Muscle layer of duodenum (tissue), 2 donors: ENCODE data around the gene SLC35G1.

ENCODE experiments used
- H3K27ac ChIP-seq: one replicate; pipeline ENCODE4 v1.7.0; 2013; ENCODE audit warnings: mild to moderate bottlenecking, low read length
- H3K27me3 ChIP-seq: one replicate; pipeline ENCODE4 v1.7.0; 2013; ENCODE audit warnings: low read depth, mild to moderate bottlenecking, control low read depth, low read length
- H3K36me3 ChIP-seq, 2 donors: one replicate each; pipeline ENCODE4 v1.7.0; 2013; ENCODE audit warnings: low read length in 2 of 2, control low read depth in 1 of 2, mild to moderate bottlenecking in 1 of 2; ENCODE audit not compliant: insufficient read depth in 2 of 2, control insufficient read depth in 1 of 2
- H3K4me1 ChIP-seq, 2 donors: one replicate each; pipeline ENCODE4 v1.7.0; 2013; ENCODE audit warnings: low read length in 2 of 2, mild to moderate bottlenecking in 2 of 2, control low read depth in 1 of 2, moderate library complexity in 1 of 2; ENCODE audit not compliant: insufficient read depth in 2 of 2, control insufficient read depth in 1 of 2
- H3K4me3 ChIP-seq, 2 donors: one replicate each; pipeline ENCODE4 v1.7.0; 2013; ENCODE audit warnings: low read length in 2 of 2, low read depth in 1 of 2, mild to moderate bottlenecking in 1 of 2
- H3K9me3 ChIP-seq, 2 donors: one replicate each; pipeline ENCODE4 v1.7.0; 2013; ENCODE audit warnings: low read length in 2 of 2, control low read depth in 1 of 2, mild to moderate bottlenecking in 1 of 2; ENCODE audit not compliant: control insufficient read depth in 1 of 2
- donor health status: healthy.

SLC35G1 gene, protein sequence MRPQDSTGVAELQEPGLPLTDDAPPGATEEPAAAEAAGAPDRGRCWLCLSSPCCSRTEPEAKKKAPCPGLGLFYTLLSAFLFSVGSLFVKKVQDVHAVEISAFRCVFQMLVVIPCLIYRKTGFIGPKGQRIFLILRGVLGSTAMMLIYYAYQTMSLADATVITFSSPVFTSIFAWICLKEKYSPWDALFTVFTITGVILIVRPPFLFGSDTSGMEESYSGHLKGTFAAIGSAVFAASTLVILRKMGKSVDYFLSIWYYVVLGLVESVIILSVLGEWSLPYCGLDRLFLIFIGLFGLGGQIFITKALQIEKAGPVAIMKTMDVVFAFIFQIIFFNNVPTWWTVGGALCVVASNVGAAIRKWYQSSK

DNA sequence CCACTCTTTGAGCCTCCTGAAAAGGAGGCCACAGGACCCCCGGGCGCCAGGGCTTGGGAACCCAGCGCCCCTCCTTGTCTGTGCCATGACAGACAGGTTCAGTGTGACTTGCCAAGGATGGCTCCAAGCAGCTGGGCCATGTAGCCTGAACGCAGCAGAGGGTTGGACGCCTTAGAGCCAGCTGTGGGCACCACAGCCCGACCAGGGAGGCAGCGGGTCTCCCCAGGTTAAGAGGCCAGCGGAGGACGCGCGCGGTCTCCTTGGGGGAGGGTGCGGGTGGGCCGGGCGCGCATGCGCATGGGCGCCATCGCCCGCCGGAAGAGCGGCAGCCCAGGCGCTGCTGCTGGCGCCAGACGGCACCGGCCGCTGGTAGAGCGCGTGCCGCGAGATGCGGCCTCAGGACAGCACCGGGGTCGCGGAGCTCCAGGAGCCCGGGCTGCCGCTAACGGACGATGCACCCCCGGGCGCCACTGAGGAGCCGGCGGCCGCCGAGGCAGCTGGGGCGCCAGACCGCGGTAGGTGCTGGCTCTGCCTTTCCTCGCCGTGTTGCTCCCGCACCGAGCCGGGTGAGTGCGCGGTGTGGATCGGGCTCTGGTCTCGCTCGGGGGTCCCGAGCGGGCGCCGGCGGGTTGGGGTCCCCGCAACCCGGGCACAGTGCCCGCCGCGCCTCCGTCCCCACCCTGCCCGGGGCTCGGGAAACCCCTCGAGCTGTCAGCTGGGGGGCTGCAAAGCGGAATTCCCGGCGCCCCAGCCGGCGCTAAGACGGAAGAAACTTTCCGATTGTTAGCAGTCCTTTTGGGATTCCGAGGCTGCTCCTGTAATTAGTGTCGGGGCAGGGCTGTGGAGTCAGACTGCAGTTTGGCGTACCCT, at the start of gene SLC35G1:
SLC35G1 (plus strand) TSS at position 333 of the 870 bp plus-strand sequence; CDS start at position 389, 56 bp downstream.
- Histone ChIP-seq H3K4me1 (peaks cover 4 to 6% of the 10 kb centered on the region in 2 donors), H3K4me3 (peak within 1 kb of the TSS; percentile 80 to 85), H3K36me3 (peaks cover 0 to 6% of the 10 kb centered on the region in 2 donors), H3K9me3 (no peaks in the 10 kb centered on the region), H3K27me3 (no peaks in the 10 kb centered on the region), H3K27ac (peak within 1 kb of the TSS; percentile 21)

DNA sequence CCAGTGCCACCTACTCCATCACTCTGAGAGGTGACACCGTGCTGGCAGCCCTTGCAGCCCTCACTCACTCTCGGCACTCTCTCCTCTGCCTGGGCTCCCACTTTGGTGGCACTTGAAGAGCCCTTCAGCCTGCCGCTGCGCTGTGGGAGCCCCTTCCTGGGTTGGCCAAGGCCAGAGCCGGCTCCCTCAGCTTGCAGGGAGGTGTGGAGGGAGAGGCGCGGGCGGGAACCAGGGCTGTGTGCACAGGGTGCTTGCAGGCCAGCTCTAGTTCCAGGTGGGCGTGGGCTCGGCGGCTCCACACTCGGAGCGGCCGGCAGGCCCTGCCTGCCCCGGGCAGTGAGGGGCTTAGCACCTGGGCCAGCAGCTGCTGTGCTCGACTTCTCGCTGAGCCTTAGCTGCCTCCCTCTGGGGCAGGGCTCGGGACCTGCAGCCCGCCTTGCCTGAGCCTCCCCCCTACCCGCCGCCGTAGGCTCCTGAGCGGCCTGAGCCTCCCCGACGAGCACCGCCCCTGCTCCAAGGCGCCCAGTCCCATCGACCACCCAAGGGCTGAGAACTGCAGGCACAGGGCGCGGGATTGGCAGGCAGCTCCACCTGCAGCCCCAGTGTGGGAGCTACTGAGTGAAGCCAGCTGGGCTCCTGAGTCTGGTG, 48.7 kb upstream of the SLC35G1 start:
- no peak overlapping the region for H3K27ac ChIP-seq
- H3K27me3 ChIP-seq, result no peaks in the 10 kb centered on the region
- H3K4me1 ChIP-seq, result no peaks in the 10 kb centered on the region
- H3K36me3 ChIP-seq, result no peaks in the 10 kb centered on the region
- no peak overlapping the region for H3K4me3 ChIP-seq
- H3K9me3 ChIP-seq, result no peaks in the 10 kb centered on the region

DNA sequence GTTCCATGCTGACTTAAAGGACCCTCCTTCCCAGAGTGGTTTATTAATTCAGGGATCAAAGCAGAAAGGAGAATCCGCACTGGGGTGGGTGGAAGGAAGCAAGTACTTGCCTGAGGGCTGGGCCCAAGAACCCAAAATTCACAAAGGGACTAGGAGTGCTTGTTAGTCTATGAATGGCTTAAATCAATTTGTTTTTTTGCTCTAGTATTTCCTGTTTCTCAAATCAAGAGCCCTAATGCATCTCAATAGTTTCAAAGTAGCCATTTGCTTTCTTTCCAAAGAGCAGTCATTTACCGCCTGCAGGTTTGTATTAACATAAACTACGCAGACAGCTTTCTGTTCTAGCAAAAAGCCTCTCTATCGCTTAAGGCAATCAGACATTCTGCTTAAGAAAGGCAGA, 44.2 kb upstream of the SLC35G1 start:
- Histone ChIP-seq H3K27ac (no peak overlapping the region), H3K4me1 (no peaks in the 10 kb centered on the region), H3K27me3 (no peaks in the 10 kb centered on the region), H3K36me3 (no peaks in the 10 kb centered on the region), H3K9me3 (no peaks in the 10 kb centered on the region), H3K4me3 (no peak overlapping the region)

DNA sequence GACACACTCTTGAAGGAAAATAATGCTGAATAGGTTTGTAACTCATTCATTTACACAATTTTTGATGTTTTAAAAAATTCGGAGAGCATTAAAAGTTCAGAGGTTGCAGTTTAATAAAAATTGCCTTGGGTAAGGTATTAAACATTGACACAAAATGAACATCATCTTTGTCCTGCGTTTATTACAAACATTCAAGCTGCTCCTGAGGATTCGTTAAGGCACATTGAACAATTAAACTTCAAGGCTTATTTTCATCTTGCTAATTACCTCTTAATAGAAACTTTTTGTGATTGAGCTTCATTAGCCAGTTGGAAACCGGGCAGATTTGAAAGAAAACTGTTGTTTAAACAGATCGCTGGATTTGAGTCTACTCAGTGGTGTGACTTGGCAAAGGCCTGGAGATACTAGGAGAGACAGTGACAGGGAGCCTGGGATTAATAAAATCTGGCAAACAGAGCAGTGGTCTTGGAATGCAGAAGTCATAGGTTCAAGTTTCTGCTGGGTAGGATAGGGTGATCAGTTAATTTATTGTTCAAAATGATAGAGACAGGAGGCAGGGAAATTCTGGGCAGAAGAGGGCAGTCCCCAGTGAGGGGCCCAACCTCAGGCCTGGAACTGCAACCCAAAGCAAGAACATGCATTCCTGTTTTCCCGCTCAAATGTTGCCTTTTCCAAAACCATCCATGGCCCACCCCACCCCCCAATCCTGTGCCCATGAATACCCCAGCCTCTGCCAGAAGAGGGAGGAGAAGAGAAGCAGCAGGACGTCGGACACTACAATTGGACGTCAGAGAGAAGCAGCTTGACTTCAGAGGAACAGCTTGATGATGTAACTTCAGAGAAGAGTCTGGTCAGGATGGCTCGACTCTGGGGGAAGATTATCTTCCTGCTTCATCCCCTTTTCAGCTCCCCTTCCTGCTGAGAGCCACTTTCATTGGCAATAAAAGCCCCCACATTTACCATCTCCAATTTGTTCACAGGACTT, 43.5 kb upstream of the SLC35G1 start:
- no peak overlapping the region for H3K27ac ChIP-seq

DNA sequence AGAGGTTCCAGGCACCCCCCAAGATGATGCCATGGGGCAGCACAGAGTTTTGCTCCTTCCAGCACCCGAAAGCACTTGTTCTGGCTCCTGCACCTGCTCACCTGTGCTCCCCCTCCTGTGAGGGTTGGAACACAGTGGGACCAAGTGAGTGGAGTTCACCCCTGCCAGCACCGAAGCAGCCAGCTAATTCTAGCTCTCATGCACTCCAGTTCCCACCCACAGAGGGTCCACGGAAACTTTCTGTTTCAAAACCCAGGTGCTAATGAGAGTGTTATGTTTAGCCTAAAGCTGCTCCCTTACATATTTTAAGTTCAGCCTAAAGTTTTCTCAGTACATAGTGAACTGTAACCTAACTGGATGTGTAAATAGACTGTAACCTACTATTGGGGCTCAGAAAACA, 42.6 kb upstream of the SLC35G1 start:
- H3K4me1 ChIP-seq, result no peaks in the 10 kb centered on the region
- H3K4me3 ChIP-seq, result no peak overlapping the region
- no peak overlapping the region for H3K27ac ChIP-seq
- no peaks in the 10 kb centered on the region for H3K9me3 ChIP-seq
- no peaks in the 10 kb centered on the region for H3K36me3 ChIP-seq
- H3K27me3 ChIP-seq, result no peaks in the 10 kb centered on the region

More for the DNA sequence above, 43.5 kb upstream of the SLC35G1 start:
- no peaks in the 10 kb centered on the region for H3K27me3 ChIP-seq
- no peaks in the 10 kb centered on the region for H3K36me3 ChIP-seq
- no peaks in the 10 kb centered on the region for H3K9me3 ChIP-seq
- no peak overlapping the region for H3K4me3 ChIP-seq
- no peaks in the 10 kb centered on the region for H3K4me1 ChIP-seq

DNA sequence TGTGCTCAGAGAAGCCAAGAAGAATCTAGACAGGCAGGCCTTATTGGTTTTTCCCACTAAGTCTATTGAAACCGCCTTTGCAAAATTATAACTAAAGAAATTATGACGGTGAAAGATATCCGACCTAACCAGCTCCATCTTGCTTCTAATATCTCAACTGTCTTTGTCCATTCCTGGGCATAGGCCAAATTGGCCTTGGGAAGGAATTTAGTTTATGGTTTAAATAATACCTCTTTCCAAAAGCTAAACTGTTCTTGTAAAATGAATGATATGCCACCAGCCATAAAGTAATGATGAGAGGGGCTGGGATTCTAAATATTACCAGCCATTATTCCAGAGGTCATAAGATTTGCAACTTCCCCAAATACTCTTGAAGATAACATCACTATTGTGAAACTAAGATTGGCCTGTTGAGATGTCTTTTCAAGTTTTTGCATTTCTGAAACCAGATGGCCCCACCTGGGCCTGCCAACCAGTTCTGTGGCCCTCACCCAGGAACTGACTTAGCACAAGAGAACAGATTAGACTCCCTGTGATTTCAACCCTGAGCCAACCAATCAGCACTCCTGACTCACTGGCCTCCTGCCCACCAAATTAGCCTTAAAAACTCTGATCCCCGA, 41.2 kb upstream of the SLC35G1 start:
- Histone ChIP-seq H3K27ac (no peak overlapping the region), H3K9me3 (no peaks in the 10 kb centered on the region), H3K36me3 (no peaks in the 10 kb centered on the region), H3K4me1 (no peaks in the 10 kb centered on the region), H3K4me3 (no peak overlapping the region), H3K27me3 (no peaks in the 10 kb centered on the region)

DNA sequence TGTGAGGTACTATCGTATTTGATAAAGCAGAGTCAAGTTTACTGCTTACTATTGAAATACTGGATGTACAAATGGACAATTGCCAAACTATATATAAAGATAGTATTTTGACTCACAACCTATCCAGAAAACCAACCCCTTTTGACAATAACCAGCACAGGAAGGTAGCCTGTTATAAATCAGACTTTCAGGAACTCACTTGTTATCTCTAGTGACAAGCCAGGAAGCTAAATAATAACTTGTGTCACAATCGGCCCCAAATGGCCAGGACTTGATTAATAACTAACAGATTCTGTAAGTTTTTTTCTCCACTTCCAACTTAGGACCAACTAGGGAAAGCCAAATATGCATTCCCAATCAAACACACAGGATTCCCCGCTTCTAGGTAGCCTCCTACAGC, 38.8 kb upstream of the SLC35G1 start:
- Histone ChIP-seq H3K4me1 (no peaks in the 10 kb centered on the region), H3K27me3 (no peaks in the 10 kb centered on the region), H3K4me3 (no peak overlapping the region), H3K27ac (no peak overlapping the region), H3K36me3 (no peaks in the 10 kb centered on the region), H3K9me3 (no peaks in the 10 kb centered on the region)

DNA sequence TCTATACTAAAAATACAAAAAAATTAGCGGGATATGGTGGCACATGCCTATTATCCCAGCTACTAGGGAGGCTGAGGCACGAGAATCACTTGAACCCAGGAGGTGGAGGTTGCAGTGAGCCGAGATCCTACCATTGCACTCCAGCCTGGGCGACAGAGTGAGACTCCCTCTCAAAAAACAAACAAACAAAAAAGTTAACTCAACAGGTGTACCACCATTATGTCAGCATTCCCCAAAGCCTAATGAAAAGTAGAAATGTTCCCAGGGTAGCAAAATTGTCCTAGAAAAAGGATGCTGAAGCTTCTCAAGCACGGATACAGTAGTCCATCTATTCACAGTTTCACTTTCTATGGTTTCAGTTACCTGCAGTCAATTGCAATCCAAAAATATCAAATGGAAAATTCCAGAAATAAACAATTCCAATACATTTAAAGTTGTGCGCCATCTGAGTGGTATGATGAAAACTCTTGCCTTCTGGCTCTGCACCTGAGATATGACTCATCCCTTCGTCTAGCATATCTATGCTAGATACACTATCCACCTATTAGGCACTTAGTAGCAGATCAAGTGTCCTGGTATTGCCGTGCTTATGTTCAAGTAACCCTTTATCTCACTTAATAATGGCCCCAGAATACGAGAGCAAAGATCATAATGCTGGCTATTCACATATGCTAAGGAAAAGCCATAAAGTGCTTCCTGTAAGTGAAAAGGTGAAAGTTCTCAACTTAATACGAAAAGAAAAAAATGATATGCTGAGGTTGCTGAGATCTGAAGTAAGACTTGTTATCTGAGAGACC, 37.2 kb upstream of the SLC35G1 start:
- H3K4me3 ChIP-seq, result no peak overlapping the region
- no peaks in the 10 kb centered on the region for H3K4me1 ChIP-seq
- no peaks in the 10 kb centered on the region for H3K9me3 ChIP-seq
- no peaks in the 10 kb centered on the region for H3K27me3 ChIP-seq
- H3K36me3 ChIP-seq, result no peaks in the 10 kb centered on the region
- H3K27ac ChIP-seq, result no peak overlapping the region

DNA sequence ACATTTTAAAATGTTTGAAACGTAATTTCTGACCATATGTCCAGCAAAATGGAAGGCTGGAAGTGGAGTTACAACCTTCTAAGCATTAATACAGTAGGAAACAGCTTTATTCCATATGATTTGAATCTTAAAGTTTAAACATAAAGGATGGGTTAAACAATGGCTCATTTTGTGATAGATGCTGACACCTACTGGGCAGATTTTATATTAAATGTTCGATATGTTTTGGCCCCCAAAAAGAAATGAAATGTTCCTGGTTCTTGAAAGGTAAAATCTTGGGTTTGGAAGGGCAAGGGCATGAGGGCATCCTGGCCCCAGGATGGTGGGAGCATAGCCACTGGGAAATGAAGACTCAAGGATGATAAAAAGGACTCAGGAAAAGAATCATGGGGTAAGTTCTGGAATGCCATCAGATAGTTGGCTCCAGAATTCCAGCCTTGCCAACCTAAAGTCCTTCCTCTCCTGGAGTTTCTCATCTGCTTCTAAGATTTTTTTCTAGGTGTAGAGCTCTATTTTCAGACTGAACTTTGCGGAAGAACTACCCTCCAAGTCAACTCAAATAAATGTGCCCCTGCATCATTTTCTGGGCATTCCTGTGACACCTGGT, 34.6 kb upstream of the SLC35G1 start:
- Histone ChIP-seq H3K4me1 (no peaks in the 10 kb centered on the region), H3K27ac (no peak overlapping the region), H3K9me3 (no peaks in the 10 kb centered on the region), H3K4me3 (no peak overlapping the region), H3K27me3 (no peaks in the 10 kb centered on the region), H3K36me3 (no peaks in the 10 kb centered on the region)
